Measurements from ENCODE around the gene RBFOX1. TPM values are rescaled to one million over a fixed set of nuclear protein-coding genes. Genes with fewer than 3 reads are reported as not detected.

RBFOX1 gene
- total and polyA plus RNA-seq, 10 of the 15 experiments (the other 5 are each of a cell fraction or from before 2014, with no cell fraction given) = 0.87 TPM; not detected in 9

DNA sequence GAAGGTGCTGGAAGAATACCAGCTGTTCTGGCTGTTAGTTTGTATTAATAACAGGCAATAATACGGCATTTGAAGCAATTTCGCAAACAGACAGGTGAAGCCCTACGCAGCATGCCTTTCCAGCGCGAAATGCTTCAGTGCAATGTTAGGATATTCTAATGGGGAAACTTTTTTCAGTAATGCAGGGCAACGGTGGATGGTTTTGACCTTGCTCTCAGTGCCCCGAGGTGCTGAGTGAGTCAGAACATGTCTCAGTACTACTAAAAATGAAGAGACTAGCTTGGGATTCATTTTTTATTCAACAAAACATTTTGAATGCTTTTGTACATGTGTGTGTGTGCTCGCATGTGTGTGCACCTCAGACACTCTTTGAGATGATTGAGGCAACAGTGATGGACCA is 172.2 kb downstream of the RBFOX1 start (continued):
- TF ChIP-seq, protein P1, sequence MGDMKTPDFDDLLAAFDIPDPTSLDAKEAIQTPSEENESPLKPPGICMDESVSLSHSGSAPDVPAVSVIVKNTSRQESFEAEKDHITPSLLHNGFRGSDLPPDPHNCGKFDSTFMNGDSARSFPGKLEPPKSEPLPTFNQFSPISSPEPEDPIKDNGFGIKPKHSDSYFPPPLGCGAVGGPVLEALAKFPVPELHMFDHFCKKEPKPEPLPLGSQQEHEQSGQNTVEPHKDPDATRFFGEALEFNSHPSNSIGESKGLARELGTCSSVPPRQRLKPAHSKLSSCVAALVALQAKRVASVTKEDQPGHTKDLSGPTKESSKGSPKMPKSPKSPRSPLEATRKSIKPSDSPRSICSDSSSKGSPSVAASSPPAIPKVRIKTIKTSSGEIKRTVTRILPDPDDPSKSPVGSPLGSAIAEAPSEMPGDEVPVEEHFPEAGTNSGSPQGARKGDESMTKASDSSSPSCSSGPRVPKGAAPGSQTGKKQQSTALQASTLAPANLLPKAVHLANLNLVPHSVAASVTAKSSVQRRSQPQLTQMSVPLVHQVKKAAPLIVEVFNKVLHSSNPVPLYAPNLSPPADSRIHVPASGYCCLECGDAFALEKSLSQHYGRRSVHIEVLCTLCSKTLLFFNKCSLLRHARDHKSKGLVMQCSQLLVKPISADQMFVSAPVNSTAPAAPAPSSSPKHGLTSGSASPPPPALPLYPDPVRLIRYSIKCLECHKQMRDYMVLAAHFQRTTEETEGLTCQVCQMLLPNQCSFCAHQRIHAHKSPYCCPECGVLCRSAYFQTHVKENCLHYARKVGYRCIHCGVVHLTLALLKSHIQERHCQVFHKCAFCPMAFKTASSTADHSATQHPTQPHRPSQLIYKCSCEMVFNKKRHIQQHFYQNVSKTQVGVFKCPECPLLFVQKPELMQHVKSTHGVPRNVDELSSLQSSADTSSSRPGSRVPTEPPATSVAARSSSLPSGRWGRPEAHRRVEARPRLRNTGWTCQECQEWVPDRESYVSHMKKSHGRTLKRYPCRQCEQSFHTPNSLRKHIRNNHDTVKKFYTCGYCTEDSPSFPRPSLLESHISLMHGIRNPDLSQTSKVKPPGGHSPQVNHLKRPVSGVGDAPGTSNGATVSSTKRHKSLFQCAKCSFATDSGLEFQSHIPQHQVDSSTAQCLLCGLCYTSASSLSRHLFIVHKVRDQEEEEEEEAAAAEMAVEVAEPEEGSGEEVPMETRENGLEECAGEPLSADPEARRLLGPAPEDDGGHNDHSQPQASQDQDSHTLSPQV (IDR thresholded peaks at IDR 0.05) = no peak
- TF ChIP-seq, protein P2, sequence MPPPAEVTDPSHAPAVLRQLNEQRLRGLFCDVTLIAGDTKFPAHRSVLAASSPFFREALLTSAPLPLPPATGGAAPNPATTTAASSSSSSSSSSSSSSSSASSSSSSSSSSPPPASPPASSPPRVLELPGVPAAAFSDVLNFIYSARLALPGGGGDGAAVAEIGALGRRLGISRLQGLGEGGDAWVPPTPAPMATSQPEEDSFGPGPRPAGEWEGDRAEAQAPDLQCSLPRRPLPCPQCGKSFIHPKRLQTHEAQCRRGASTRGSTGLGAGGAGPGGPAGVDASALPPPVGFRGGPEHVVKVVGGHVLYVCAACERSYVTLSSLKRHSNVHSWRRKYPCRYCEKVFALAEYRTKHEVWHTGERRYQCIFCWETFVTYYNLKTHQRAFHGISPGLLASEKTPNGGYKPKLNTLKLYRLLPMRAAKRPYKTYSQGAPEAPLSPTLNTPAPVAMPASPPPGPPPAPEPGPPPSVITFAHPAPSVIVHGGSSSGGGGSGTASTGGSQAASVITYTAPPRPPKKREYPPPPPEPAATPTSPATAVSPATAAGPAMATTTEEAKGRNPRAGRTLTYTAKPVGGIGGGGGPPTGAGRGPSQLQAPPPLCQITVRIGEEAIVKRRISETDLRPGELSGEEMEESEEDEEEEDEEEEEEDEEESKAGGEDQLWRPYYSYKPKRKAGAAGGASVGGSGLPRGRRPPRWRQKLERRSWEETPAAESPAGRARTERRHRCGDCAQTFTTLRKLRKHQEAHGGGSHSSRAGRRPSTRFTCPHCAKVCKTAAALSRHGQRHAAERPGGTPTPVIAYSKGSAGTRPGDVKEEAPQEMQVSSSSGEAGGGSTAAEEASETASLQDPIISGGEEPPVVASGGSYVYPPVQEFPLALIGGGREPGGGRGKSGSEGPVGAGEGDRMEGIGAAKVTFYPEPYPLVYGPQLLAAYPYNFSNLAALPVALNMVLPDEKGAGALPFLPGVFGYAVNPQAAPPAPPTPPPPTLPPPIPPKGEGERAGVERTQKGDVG (CRISPR knock-in tag; IDR thresholded peaks at IDR 0.05) = no peak
- TF ChIP-seq, protein P3, sequence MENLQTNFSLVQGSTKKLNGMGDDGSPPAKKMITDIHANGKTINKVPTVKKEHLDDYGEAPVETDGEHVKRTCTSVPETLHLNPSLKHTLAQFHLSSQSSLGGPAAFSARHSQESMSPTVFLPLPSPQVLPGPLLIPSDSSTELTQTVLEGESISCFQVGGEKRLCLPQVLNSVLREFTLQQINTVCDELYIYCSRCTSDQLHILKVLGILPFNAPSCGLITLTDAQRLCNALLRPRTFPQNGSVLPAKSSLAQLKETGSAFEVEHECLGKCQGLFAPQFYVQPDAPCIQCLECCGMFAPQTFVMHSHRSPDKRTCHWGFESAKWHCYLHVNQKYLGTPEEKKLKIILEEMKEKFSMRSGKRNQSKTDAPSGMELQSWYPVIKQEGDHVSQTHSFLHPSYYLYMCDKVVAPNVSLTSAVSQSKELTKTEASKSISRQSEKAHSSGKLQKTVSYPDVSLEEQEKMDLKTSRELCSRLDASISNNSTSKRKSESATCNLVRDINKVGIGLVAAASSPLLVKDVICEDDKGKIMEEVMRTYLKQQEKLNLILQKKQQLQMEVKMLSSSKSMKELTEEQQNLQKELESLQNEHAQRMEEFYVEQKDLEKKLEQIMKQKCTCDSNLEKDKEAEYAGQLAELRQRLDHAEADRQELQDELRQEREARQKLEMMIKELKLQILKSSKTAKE (IDR thresholded peaks at IDR 0.05; ENCODE audit: low read depth, poor library complexity, severe bottlenecking) = no peak
- TF ChIP-seq FOXM1 (IDR thresholded peaks at IDR 0.05; ENCODE audit: low read depth, low read length) (no peak), NR2F1 (conservative IDR thresholded peaks at IDR 0.05) (no peak), SIX5 (IDR thresholded peaks at IDR 0.05; ENCODE audit: low read depth, low read length, severe bottlenecking) (no peak)

Measured in GM12878 (cell line).